Central memory CD8-positive, alpha-beta T cell (primary cell): Measurements from ENCODE around the gene UBXN6.

Source experiments
- ATAC-seq: fragments of 150-1000 bp; cut with Tn5 transposase; replicated peaks from 2 replicates; pipeline ENCODE4 v1.10.0; 2022; ENCODE audit warnings: mild to moderate bottlenecking, moderate FRiP score, moderate number of reproducible peaks; ENCODE audit not compliant: poor library complexity, severe bottlenecking; ENCODE audit errors: extremely low read depth
- DNase-seq, 2 donors: peaks; one replicate each; pipeline ENCODE4 v3.0.0; 2021; ENCODE audit warnings: low spot score in 2 of 2
- H3K27ac Mint-ChIP-seq: one replicate; pipeline ENCODE4 v1.8.0; 2022; ENCODE audit warnings: low read depth, mild to moderate bottlenecking, moderate library complexity, mixed read lengths
- H3K27me3 Mint-ChIP-seq: one replicate; pipeline ENCODE4 v1.8.0; 2022; ENCODE audit warnings: mixed read lengths
- H3K36me3 Mint-ChIP-seq: one replicate; pipeline ENCODE4 v1.8.0; 2022; ENCODE audit warnings: mild to moderate bottlenecking, moderate library complexity, mixed read lengths; ENCODE audit not compliant: insufficient read depth
- H3K4me1 Mint-ChIP-seq: one replicate; pipeline ENCODE4 v1.8.0; 2022; ENCODE audit warnings: mixed read lengths
- H3K4me3 Mint-ChIP-seq: one replicate; pipeline ENCODE4 v1.8.0; 2022; ENCODE audit warnings: mild to moderate bottlenecking, moderate library complexity, mixed read lengths
- H3K9me3 Mint-ChIP-seq: one replicate; pipeline ENCODE4 v1.8.0; 2022; ENCODE audit warnings: mixed read lengths

Gene UBXN6

GRCh38 chr19:4434391-4434790 is 23.2 kb downstream of the UBXN6 start:
- Mint-ChIP-seq H3K4me3 (no peak overlapping the region), H3K27ac (peak overlapping the region; percentile 46), H3K4me1 (no peaks in the 10 kb centered on the region), H3K36me3 (peaks cover 23% of the 10 kb centered on the region), H3K9me3 (no peaks in the 10 kb centered on the region), H3K27me3 (no peaks in the 10 kb centered on the region)
- no peak for DNase-seq
- no peak for ATAC-seq

- H3K27me3 Mint-ChIP-seq, result no peaks in the 10 kb centered on the region
- peaks cover 21% of the 10 kb centered on the region for H3K36me3 Mint-ChIP-seq
- no peak overlapping the region for H3K4me3 Mint-ChIP-seq
- no peaks in the 10 kb centered on the region for H3K4me1 Mint-ChIP-seq
- ATAC-seq, result no peak
- no peaks in the 10 kb centered on the region for H3K9me3 Mint-ChIP-seq
- no peak overlapping the region for H3K27ac Mint-ChIP-seq
- no peak for DNase-seq
Measured at GRCh38 chr19:4432918-4433506, 24.6 kb downstream of the UBXN6 start.

GRCh38 chr19:4431808-4432674 is 25.6 kb downstream of the UBXN6 start:
- no peaks in the 10 kb centered on the region for H3K9me3 Mint-ChIP-seq
- no peaks in the 10 kb centered on the region for H3K4me1 Mint-ChIP-seq
- no peaks in the 10 kb centered on the region for H3K27me3 Mint-ChIP-seq
- no peak overlapping the region for H3K27ac Mint-ChIP-seq
- DNase-seq (no peak), ATAC-seq (peak; percentile 33)
- H3K4me3 Mint-ChIP-seq, result peak overlapping the region; percentile 13
- peaks cover 21% of the 10 kb centered on the region for H3K36me3 Mint-ChIP-seq

GRCh38 chr19:4431296-4431695 is 26.3 kb downstream of the UBXN6 start:
- DNase-seq (no peak), ATAC-seq (no peak)
- Mint-ChIP-seq H3K27ac (no peak overlapping the region), H3K27me3 (no peaks in the 10 kb centered on the region), H3K9me3 (no peaks in the 10 kb centered on the region), H3K36me3 (peaks cover 21% of the 10 kb centered on the region), H3K4me3 (no peak overlapping the region), H3K4me1 (no peaks in the 10 kb centered on the region)

- H3K36me3 Mint-ChIP-seq, result peaks cover 23% of the 10 kb centered on the region
- peak; percentile 57 for ATAC-seq
- no peak for DNase-seq
- H3K27me3 Mint-ChIP-seq, result no peaks in the 10 kb centered on the region
- H3K9me3 Mint-ChIP-seq, result no peaks in the 10 kb centered on the region
- no peak overlapping the region for H3K27ac Mint-ChIP-seq
- H3K4me1 Mint-ChIP-seq, result no peaks in the 10 kb centered on the region
- H3K4me3 Mint-ChIP-seq, result no peak overlapping the region
Measured at GRCh38 chr19:4430760-4431159, 26.8 kb downstream of the UBXN6 start.

GRCh38 chr19:4429771-4430171 is 27.8 kb downstream of the UBXN6 start:
- H3K4me1 Mint-ChIP-seq, result no peaks in the 10 kb centered on the region
- no peaks in the 10 kb centered on the region for H3K27me3 Mint-ChIP-seq
- DNase-seq (no peak), ATAC-seq (no peak)
- peaks cover 20% of the 10 kb centered on the region for H3K36me3 Mint-ChIP-seq
- no peak overlapping the region for H3K4me3 Mint-ChIP-seq
- H3K9me3 Mint-ChIP-seq, result no peaks in the 10 kb centered on the region
- H3K27ac Mint-ChIP-seq, result no peak overlapping the region

- Mint-ChIP-seq H3K27ac (no peak overlapping the region), H3K4me3 (no peak overlapping the region), H3K4me1 (no peaks in the 10 kb centered on the region), H3K36me3 (peaks cover 18% of the 10 kb centered on the region), H3K9me3 (no peaks in the 10 kb centered on the region), H3K27me3 (no peaks in the 10 kb centered on the region)
- ATAC-seq, result no peak
- no peak for DNase-seq
Measured at GRCh38 chr19:4429256-4429655, 28.3 kb downstream of the UBXN6 start.

- no peak for DNase-seq
- Mint-ChIP-seq H3K4me3 (no peak overlapping the region), H3K27me3 (no peaks in the 10 kb centered on the region), H3K36me3 (peaks cover 18% of the 10 kb centered on the region), H3K4me1 (no peaks in the 10 kb centered on the region), H3K27ac (peak overlapping the region; percentile 72), H3K9me3 (no peaks in the 10 kb centered on the region)
- no peak for ATAC-seq
Measured at GRCh38 chr19:4428326-4428975, 29.1 kb downstream of the UBXN6 start.

GRCh38 chr19:4425537-4425936 is 32.1 kb downstream of the UBXN6 start:
- Mint-ChIP-seq H3K27ac (no peak overlapping the region), H3K4me3 (no peak overlapping the region), H3K27me3 (no peaks in the 10 kb centered on the region), H3K36me3 (peaks cover 14% of the 10 kb centered on the region), H3K9me3 (no peaks in the 10 kb centered on the region), H3K4me1 (no peaks in the 10 kb centered on the region)
- DNase-seq (no peak), ATAC-seq (no peak)

GRCh38 chr19:4423416-4424126 is 34.0 kb downstream of the UBXN6 start:
- Mint-ChIP-seq H3K4me3 (no peak overlapping the region), H3K9me3 (no peaks in the 10 kb centered on the region), H3K36me3 (peaks cover 9% of the 10 kb centered on the region), H3K27me3 (no peaks in the 10 kb centered on the region), H3K4me1 (no peaks in the 10 kb centered on the region), H3K27ac (no peak overlapping the region)
- DNase-seq (no peak), ATAC-seq (no peak)

GRCh38 chr19:4416268-4416667 is 41.3 kb downstream of the UBXN6 start:
- ATAC-seq (no peak), DNase-seq (no peak)
- Mint-ChIP-seq H3K4me1 (peaks cover 5% of the 10 kb centered on the region), H3K36me3 (peaks cover 5% of the 10 kb centered on the region), H3K27me3 (no peaks in the 10 kb centered on the region), H3K9me3 (no peaks in the 10 kb centered on the region), H3K4me3 (no peak overlapping the region), H3K27ac (no peak overlapping the region)

- ATAC-seq (no peak), DNase-seq (no peak)
- H3K9me3 Mint-ChIP-seq, result no peaks in the 10 kb centered on the region
- H3K4me3 Mint-ChIP-seq, result no peak overlapping the region
- H3K27me3 Mint-ChIP-seq, result no peaks in the 10 kb centered on the region
- H3K4me1 Mint-ChIP-seq, result peaks cover 5% of the 10 kb centered on the region
- no peak overlapping the region for H3K27ac Mint-ChIP-seq
- peaks cover 5% of the 10 kb centered on the region for H3K36me3 Mint-ChIP-seq
Measured at GRCh38 chr19:4415352-4415751, 42.2 kb downstream of the UBXN6 start.
